Measurements from ENCODE around the gene ARHGEF17.

DNA sequence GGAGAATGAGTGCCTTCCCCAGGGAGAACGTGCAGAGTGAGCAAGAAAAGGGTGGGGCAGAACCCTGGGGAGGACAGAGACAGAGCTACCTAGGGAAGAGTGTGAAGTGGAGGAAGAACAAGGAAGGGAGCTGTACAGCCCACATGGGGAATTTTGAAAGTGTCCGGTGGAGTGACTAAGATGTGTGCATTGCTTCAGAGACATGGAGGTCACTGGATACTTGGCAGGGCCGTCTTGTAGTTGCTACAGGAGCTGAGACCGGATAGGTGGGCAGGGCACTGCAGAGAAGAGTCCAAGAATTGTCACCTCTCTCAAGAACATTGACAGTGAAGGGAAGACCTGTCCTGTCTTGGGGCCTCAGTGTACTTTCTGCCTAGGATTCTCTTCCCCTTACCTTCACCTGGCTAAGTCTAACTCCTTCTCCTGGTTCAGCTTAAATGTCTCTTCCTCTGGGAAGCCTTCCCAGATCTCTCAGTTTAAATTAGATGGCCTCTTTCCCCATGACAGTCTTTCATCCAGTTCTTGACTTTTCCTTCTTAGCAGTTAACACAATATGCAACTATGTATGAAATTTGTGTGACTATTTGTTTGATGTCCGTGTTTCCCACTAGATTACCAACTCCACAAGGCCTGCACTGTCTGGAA, 45.1 kb upstream of the ARHGEF17 start:
- TF ChIP-seq, protein P1, sequence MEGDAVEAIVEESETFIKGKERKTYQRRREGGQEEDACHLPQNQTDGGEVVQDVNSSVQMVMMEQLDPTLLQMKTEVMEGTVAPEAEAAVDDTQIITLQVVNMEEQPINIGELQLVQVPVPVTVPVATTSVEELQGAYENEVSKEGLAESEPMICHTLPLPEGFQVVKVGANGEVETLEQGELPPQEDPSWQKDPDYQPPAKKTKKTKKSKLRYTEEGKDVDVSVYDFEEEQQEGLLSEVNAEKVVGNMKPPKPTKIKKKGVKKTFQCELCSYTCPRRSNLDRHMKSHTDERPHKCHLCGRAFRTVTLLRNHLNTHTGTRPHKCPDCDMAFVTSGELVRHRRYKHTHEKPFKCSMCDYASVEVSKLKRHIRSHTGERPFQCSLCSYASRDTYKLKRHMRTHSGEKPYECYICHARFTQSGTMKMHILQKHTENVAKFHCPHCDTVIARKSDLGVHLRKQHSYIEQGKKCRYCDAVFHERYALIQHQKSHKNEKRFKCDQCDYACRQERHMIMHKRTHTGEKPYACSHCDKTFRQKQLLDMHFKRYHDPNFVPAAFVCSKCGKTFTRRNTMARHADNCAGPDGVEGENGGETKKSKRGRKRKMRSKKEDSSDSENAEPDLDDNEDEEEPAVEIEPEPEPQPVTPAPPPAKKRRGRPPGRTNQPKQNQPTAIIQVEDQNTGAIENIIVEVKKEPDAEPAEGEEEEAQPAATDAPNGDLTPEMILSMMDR (IDR thresholded peaks at IDR 0.05; ENCODE audit: low read depth, low read length, poor library complexity, severe bottlenecking), result no peak
- TF ChIP-seq EZH2phosphoT487 (IDR thresholded peaks at IDR 0.05; ENCODE audit: borderline replicate concordance, low read length), result no peak
